ENCODE results near the gene TRIM67.
"Not testable (repeated sequence)": the region's sequence is repeated elsewhere in the genome, so short reads cannot be mapped to it uniquely, and the experiment has no call there.

Gene TRIM67

DNA sequence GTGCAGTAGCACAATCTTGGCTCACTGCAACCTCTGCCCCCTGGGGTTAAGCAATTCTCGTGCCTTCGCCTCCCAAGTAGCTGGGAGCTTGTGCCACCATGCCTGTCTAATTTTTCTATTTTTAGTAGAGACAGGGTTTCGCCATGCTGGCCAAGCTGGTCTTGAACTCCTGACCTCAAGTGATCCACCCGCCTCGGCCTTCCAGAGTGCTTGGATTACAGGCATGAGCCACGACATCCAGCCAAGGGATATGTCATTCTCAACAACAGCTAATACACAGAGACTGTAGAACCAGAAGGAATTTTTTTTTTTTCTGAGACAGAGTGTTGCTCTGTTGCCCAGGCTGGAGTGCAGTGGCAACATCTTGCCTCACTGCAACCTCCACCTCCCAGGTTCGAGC is 3.7 kb upstream of the TRIM67 start:
- DNase-seq (ENCODE audit: low read depth in 2 of 2): not testable (repeated sequence)

GRCh38 chr1:231159202-231159962 is 2.5 kb upstream of the TRIM67 start:
- no peak for DNase-seq (ENCODE audit: low read depth in 2 of 2)

- no peak for DNase-seq (ENCODE audit: low read depth in 2 of 2)
These were observed 1.7 kb upstream of the TRIM67 start for GRCh38 chr1:231159963-231160761.

DNA sequence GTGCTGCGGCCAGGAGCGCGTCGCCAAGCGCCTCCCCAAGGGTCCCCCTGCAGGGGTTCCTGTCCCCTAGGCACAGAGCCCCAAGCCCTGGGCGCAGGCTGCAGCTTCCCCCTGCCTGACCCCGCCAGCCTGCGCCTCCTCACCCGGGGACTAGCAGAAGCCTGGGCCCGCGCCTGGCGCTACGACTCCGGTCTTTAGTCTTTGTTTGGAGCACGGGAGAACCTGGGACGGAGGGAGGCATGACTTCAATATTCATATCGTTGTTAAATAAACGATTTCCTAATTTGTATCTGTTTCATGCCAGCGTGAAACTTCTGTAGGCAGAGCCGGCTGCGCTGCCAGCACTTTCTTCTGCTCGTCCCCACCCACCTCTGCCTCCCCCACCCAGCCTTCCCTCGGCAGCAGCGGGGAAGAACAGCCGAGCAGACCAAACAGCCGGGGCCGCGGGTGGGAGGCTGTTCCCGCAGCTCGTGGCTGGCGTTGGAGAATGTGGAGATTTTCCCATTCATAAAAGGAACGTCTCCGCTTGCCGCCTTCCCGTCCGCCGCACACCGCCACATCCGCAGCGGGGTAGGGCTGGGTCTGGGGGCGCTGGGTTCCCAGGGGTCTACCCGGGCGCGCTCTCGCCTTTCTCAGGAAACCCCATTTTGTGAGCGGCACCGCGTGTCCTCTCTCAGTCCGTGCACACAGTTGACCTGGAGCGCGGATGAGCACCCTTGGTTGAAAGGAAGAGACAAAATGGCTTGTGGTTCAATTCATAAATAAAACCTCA is 777 bp upstream of the TRIM67 start:
- DNase-seq (ENCODE audit: low read depth in 2 of 2): no peak

DNA sequence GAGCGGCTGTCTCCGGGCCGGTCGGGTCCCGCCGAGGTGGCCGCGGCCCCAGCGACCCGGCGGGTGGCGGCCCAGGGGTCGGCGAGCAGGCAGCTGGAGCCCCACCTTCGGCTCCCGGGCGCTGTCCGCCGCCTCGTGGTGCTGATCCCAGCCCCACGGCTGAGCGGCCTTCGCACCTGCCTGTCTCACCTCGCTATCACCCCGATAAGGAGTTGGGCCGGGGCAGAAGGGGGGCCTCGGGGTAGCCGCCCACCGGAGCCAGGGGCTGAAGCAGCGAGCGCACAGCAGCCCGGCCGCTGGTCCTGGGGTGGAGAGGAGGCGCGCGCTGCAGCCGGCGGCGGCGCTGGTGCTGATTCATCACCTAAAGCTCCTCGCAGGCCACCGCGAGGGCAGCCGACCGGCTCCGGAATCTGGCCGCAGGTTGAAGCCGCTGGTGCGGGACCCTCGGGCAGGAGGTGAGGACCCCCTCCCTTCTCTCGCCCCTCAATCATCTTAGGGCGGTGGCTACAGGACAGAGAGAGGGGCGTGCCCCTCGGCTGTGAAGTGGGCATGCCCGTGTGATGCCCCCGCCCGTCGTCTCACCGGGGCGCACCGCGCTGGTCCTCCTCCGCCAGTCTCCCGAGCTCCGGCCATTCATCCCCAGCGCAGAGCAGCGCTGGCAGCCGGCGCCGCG is 575 bp downstream of the TRIM67 start:
- DNase-seq (ENCODE audit: low read depth in 2 of 2): no peak

- no peak for DNase-seq (ENCODE audit: low read depth in 2 of 2)
These were observed 1.3 kb downstream of the TRIM67 start for GRCh38 chr1:231162970-231163829.

DNA sequence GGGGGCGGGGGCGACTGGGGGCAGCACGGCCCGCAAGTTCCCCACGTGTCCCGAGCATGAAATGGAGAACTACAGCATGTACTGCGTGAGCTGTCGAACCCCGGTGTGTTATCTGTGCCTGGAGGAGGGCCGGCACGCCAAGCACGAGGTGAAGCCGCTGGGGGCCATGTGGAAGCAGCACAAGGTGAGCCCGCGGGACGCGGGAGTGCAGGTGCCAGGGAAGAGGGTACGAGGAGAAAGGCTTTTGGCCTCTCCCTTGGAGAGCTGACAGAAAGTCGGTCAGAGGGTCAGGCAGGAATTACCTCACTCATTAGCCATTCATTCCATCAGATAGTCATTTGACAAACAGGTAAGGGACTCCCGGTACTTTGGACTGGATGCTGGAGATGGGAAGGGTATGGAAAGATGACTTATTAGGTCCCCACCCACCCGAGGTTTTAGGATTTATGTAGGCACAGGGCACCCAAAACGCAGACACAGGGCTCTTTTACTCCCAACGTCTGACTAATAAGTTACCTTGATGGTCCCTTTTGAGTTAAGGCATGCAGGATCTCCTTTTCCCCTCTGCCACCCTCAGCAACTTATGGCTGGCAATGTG is 2.1 kb downstream of the TRIM67 start:
- DNase-seq (ENCODE audit: low read depth in 2 of 2): no peak

GRCh38 chr1:231165371-231165770 is 3.5 kb downstream of the TRIM67 start:
- DNase-seq (ENCODE audit: low read depth in 2 of 2): no peak

DNA sequence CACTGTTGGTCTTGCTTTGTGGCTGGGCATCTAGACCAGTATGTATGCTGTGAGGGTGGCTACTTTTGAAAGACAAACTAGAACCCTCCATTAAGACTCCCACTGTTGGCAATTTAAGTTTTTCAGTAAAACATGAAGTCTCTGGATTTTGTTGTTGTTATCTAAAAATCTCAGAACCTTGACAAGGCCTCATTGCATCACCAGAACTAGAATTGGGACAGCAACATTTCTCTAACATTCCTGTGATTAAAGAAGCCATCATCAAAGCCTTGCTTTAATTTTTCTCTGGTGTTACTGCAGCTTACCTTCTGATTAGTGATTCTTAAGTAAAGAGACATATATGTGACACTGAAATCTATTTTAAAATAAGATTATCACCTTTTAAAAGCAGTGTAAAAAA is 4.5 kb downstream of the TRIM67 start:
- DNase-seq (ENCODE audit: low read depth in 2 of 2): no peak

DNA sequence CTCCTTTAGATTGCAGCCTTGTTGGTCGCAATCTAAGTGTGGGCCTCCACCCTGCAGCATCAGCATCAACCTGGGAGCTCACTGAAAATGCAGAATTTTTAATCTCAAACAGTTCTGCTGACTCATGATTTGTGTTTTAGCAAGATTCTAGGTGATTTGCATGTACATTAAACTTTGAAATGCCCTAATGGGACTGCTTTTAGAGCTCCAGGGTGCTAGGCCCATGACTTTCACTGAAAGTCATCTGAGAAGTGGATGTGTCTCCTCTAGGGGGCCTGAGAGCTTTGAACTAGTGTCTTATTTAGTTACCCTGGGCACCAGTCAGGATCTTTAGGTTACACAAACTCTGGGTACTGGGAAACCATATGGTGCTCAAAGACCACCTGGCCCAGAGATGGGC is 9.0 kb downstream of the TRIM67 start:
- DNase-seq (ENCODE audit: low read depth in 2 of 2): no peak

DNA sequence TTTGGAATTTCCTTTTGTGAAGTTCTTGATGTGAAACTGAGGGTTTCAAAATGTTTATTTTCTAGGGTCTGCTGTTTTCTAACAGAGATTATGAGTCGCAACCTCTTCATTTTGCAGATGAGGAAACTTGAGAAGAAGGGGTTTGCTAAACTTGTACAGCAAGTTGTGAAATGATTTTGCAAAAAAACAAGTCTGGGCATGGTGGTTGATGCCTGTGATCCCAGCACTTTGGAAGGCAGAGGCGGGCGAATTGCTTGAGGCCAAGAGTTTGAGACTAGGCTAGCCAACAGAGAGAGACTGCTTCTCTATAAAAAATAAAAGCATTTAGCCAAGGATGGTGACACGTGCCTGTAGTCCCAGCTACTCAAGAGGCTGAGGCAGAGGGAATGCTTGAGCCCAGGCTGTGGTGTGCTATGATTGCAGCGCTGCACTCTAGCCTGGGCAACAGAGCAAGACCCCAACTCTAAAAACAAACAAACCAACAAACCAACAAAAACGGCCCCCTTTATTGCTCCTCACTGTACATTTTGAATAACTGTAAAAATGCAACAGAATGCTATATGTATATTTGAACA is 9.9 kb downstream of the TRIM67 start:
- DNase-seq (ENCODE audit: low read depth in 2 of 2): no peak

DNA sequence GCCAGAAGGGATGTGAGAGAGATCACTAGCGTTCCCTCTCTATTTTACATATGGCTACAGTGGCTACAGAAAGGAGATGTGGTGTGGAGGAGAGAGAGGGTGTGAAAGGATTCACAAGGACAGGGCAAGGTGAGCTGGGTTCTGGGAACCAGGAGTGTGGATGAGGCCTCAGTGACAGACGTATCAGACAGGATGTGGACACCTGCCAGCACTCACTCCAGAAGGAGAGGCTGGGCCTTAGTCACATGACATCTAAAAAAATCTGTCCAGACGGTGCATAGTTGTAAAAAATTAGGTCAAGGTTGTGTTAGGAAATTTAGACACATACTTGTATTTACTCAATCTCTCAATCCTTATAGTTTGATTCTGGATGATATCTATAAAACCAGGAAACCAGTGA is 10.6 kb downstream of the TRIM67 start:
- no peak for DNase-seq (ENCODE audit: low read depth in 2 of 2)

DNA sequence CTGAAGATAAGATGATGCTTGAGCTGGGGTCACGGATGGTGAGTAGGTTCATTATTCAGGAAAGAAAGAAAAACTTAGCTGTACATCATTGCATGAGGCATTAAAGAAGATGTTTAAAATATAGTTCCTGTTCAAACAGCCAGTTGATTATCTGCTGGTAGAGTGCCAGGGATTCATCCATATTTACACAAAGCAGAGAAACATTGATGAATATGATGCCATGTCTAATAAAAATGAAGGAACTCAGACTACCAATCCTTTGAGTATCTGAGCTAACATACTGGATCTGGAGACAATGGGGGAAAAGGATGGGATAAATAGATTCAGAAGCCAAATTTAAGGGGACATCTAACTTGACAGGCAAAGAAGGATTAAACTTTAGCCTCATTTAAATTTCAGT is 14.6 kb downstream of the TRIM67 start:
- DNase-seq (ENCODE audit: low read depth in 2 of 2): no peak

GRCh38 chr1:231177226-231177625 is 15.4 kb downstream of the TRIM67 start:
- DNase-seq (ENCODE audit: low read depth in 2 of 2): no peak

GRCh38 chr1:231177936-231178335 is 16.1 kb downstream of the TRIM67 start:
- DNase-seq (ENCODE audit: low read depth in 2 of 2): no peak

DNA sequence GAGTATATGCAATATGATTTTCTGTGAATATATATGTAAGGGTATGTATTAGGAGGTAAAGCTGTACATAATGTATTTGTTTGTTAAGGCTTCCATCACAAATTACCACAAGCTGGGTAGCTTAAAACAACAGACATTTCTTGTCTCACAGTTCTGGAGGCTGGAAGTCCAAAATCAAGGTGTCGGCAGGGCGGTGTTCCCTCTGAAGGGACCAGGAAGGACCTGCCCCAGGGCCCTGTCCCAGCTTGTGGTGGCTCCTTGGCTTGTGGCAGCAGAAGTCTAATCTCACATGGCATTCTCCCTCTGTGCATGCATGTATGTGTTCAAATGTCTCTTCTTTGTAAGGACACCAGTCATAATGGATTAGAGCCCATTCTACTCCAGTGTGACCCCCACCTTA is 17.1 kb downstream of the TRIM67 start:
- DNase-seq (ENCODE audit: low read depth in 2 of 2): no peak

- no peak for DNase-seq (ENCODE audit: low read depth in 2 of 2)
These were observed 18.2 kb downstream of the TRIM67 start for GRCh38 chr1:231180034-231180433.

GRCh38 chr1:231181271-231181670 is 19.4 kb downstream of the TRIM67 start:
- DNase-seq (ENCODE audit: low read depth in 2 of 2): no peak

DNA sequence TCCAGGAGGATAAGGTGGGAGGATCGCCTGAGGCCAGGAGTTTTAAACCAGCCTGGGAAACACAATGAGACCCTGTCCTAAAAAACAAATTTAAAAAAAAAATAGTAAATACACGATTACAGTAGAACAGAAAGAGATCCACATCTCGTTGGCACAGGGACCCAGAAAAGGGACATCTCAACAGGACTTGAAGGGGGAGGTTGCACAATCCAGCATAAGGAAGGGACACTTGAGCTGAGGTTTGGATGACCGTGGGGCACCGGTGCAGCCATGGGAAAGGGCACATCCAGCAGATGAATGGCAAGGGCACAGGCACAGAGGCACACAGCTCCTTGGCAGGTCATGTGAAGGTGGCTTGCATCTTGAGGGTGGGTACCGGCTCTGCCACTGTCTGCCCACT is 20.5 kb downstream of the TRIM67 start:
- no peak for DNase-seq (ENCODE audit: low read depth in 2 of 2)

Measured in stimulated activated CD8-positive, alpha-beta memory T cell treated with anti-CD3 and anti-CD28 coated beads, Interleukin-7, amount 100 ng/mL, for 1 hour (primary cell).